DOHH2 (cell line): ENCODE measurements around the gene TLL2.

Source experiments
- CTCF ChIP-seq: fragments of 200-600 bp; sonication (generic); IDR thresholded peaks from one replicate; pipeline ENCODE4 v1.5.1; 2014; ENCODE audit warnings: antibody characterized with exemption, mild to moderate bottlenecking, low read depth, low read length; ENCODE audit not compliant: poor library complexity, severe bottlenecking
- EZH2phosphoT487 ChIP-seq: fragments of 200-600 bp; sonication (generic); IDR thresholded peaks from 2 replicates; pipeline ENCODE4 v1.6.1; 2017; ENCODE audit warnings: borderline replicate concordance, mild to moderate bottlenecking, antibody characterized with exemption, low read length, moderate library complexity, mixed read lengths

- TF ChIP-seq CTCF: no peak
- TF ChIP-seq EZH2phosphoT487: no peak
Measured at GRCh38 chr10:96346295-96346694, 167.4 kb downstream of the TLL2 start.
